GM12865 (cell line): Measurements from ENCODE around the gene EDIL3.
A peak's percentile ranks its signal among the peaks of the same experiment; 100 is the strongest.

ENCODE experiments used
- DNase-seq: peaks from one replicate; pipeline ENCODE4 v3.0.0; 2010; ENCODE audit warnings: low read depth
- H3K4me3 ChIP-seq: 2 replicates; pipeline ENCODE4 v1.5.1; 2011; ENCODE audit warnings: mild to moderate bottlenecking, low read depth, low read length, control low read depth
- CTCF ChIP-seq: IDR thresholded peaks from 2 replicates; pipeline ENCODE4 v1.5.1; 2011; ENCODE audit warnings: low read length, control low read depth, low read depth, inconsistent platforms; ENCODE audit not compliant: insufficient read depth; ENCODE audit errors: missing control alignments

Gene EDIL3

GRCh38 chr5:84287951-84288350 lies 96.7 kb downstream of the EDIL3 start:
- peak; percentile 41 for DNase-seq
- no peak for TF ChIP-seq CTCF

GRCh38 chr5:84286662-84287061 lies 98.0 kb downstream of the EDIL3 start:
- no peak overlapping the region for H3K4me3 ChIP-seq
- TF ChIP-seq CTCF, result no peak
- DNase-seq, result no peak

More at GRCh38 chr5:84287951-84288350, 96.7 kb downstream of the EDIL3 start:
- no peak overlapping the region for H3K4me3 ChIP-seq

- no peak for TF ChIP-seq CTCF
- H3K4me3 ChIP-seq, result no peak overlapping the region
- no peak for DNase-seq
Observed at GRCh38 chr5:84285641-84286637, 98.7 kb downstream of the EDIL3 start.

- DNase-seq, result no peak
- no peak overlapping the region for H3K4me3 ChIP-seq
- no peak for TF ChIP-seq CTCF
Observed at GRCh38 chr5:84281383-84281782, 103.3 kb downstream of the EDIL3 start.

GRCh38 chr5:84279234-84279633 lies 105.4 kb downstream of the EDIL3 start:
- H3K4me3 ChIP-seq, result no peak overlapping the region
- TF ChIP-seq CTCF, result no peak
- no peak for DNase-seq

GRCh38 chr5:84275609-84276008 lies 109.1 kb downstream of the EDIL3 start:
- no peak for TF ChIP-seq CTCF
- DNase-seq, result no peak

More at GRCh38 chr5:84275609-84276008, 109.1 kb downstream of the EDIL3 start:
- no peak overlapping the region for H3K4me3 ChIP-seq
